HG03432 (cell line): ENCODE results near the gene KLHL5.

Experiments
- ATAC-seq: cut with Tn5 transposase; IDR thresholded peaks from one replicate; pipeline ENCODE4 v1.9.1; 2021; ENCODE audit warnings: mild to moderate bottlenecking, moderate library complexity; ENCODE audit not compliant: unreplicated experiment

Gene KLHL5

DNA sequence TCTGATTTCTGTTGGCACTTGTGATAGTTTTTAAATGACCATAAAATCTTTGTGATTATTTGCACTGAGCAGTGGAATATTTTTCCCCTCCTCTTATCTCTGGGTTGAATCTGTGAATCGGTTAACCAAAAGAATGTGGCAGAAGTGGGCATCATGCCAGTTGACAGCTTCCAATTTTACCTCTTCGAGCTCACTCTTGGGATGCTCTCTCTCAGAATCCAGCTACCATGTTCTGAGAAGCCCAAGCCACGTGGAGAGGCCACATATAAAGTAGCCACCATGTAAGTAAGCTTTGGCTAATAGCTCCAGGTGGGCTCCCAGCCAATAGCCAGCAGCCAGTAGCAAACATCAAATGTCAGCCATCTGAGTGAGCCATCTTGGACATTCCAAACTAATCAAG lies 107.4 kb downstream of the KLHL5 start:
- ATAC-seq = no peak

DNA sequence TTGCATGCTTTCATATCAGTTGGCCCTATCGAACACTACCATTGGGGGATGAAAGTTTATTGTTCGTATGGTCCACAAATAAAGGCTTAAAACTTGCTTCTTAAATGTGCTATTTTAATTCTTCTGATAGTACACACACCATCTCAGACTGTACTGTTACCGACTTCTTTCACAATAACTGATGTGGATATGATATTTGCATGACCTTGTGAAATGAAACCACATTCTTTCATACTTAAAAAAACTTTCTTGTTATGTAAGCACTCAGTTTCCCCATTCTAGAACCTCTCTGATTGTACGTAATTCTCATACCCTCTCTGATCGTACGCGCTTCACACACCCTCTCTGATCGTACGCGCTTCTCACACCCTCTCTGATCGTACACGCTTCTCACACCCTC lies 108.3 kb downstream of the KLHL5 start:
- no peak for ATAC-seq
